SK-N-SH (cell line): ENCODE data around the gene COX4I1. TPM values are rescaled to one million over a fixed set of nuclear protein-coding genes. Genes with fewer than 3 reads are reported as not detected.
A peak's percentile ranks its signal among the peaks of the same experiment; 100 is the strongest.

Source experiments
- CTCF ChIA-PET: fragments of 300-600, 350-600 bp; formaldehyde crosslinking; extraction: SDS; loops from one replicate; lab custom pipeline; 2021; lab: Yijun Ruan, JAX
- POLR2A ChIA-PET: fragments of 350-600 bp; sonication (Branson Sonifier 250); formaldehyde crosslinking; extraction: SDS; loops from one replicate; lab custom pipeline; 2020; ENCODE audit warnings: antibody characterized with exemption, inconsistent platforms; lab: Yijun Ruan, JAX
- DNase-seq: peaks from one replicate; pipeline ENCODE4 v3.0.0; 2012
- H2AFZ ChIP-seq: fragments of 200-600 bp; sonication (generic); 2 replicates; pipeline ENCODE4 v1.8.1; 2016; ENCODE audit warnings: antibody characterized with exemption, mild to moderate bottlenecking, low read depth
- H3F3A ChIP-seq: fragments of 200-600 bp; sonication (generic); replicated peaks from 2 replicates; pipeline ENCODE3; 2016; ENCODE audit warnings: antibody characterized with exemption, mild to moderate bottlenecking; ENCODE audit not compliant: insufficient read depth
- H3K27ac ChIP-seq, 2 experiments: fragments of 200-500 bp in 1 of 2; fragments of 200-600 bp in 1 of 2; sonication (Bioruptor generic) in 1 of 2; sonication (generic), shearing (Covaris generic) in 1 of 2; 2 replicates each; pipeline versions ENCODE4 v1.5.1 to v1.6.1; 2014 to 2016; ENCODE audit warnings: low read depth in 2 of 2, inconsistent platforms in 1 of 2, low read length in 1 of 2, mild to moderate bottlenecking in 1 of 2, mixed read lengths in 1 of 2
- H3K27me3 ChIP-seq: fragments of 200-600 bp; sonication (generic), shearing (Covaris generic); 2 replicates; pipeline ENCODE4 v1.6.1; 2016; ENCODE audit warnings: mixed run types; ENCODE audit not compliant: insufficient read depth
- H3K36me3 ChIP-seq, 2 experiments: fragments of 200-500 bp in 1 of 2; fragments of 200-600 bp in 1 of 2; sonication (Bioruptor generic) in 1 of 2; sonication (generic) in 1 of 2; replicated peaks in 1 of 2; 2 replicates each; pipeline versions ENCODE3 to v1.5.1; 2014 to 2016; ENCODE audit warnings: low read length in 1 of 2, mild to moderate bottlenecking in 1 of 2; ENCODE audit not compliant: insufficient read depth in 2 of 2, control insufficient read depth in 1 of 2
- H3K4me1 ChIP-seq, 2 experiments: fragments of 200-500 bp in 1 of 2; fragments of 200-600 bp in 1 of 2; sonication (Bioruptor generic) in 1 of 2; sonication (generic), shearing (Covaris generic) in 1 of 2; 2 replicates each; pipeline versions ENCODE4 v1.5.1 to v1.6.1; 2014 to 2016; ENCODE audit warnings: low read depth in 1 of 2, low read length in 1 of 2, mixed run types in 1 of 2; ENCODE audit not compliant: insufficient read depth in 2 of 2, control insufficient read depth in 1 of 2
- H3K4me2 ChIP-seq: fragments of 200-600 bp; sonication (generic), shearing (Covaris generic); 2 replicates; pipeline ENCODE4 v1.6.1; 2017; ENCODE audit warnings: mixed run types
- H3K4me3 ChIP-seq, 2 experiments: fragments of 200-500 bp in 1 of 2; fragments of 200-600 bp in 1 of 2; sonication (Bioruptor generic) in 1 of 2; sonication (generic), shearing (Covaris generic) in 1 of 2; 2 replicates each; pipeline versions ENCODE4 v1.5.1 to v1.8.1; 2014 to 2016; ENCODE audit warnings: low read depth in 2 of 2, inconsistent platforms in 1 of 2, low read length in 1 of 2, mild to moderate bottlenecking in 1 of 2, mixed read lengths in 1 of 2, moderate library complexity in 1 of 2
- H3K79me2 ChIP-seq: fragments of 200-600 bp; sonication (generic); 2 replicates; pipeline ENCODE4 v1.8.1; 2017; ENCODE audit warnings: mild to moderate bottlenecking; ENCODE audit not compliant: insufficient read depth
- H3K9ac ChIP-seq: fragments of 200-600 bp; sonication (generic); 2 replicates; pipeline ENCODE4 v1.6.1; 2017; ENCODE audit warnings: mixed run types
- H3K9me2 ChIP-seq: fragments of 200-600 bp; sonication (generic); 2 replicates; pipeline ENCODE4 v1.6.1; 2017; ENCODE audit warnings: mixed run types
- H3K9me3 ChIP-seq: fragments of 200-600 bp; sonication (generic); 2 replicates; pipeline ENCODE4 v1.6.1; 2017; ENCODE audit warnings: mixed run types, mild to moderate bottlenecking, moderate library complexity
- H4K20me1 ChIP-seq: fragments of 200-600 bp; sonication (generic); 2 replicates; pipeline ENCODE4 v1.6.1; 2017; ENCODE audit warnings: mild to moderate bottlenecking, mixed run types; ENCODE audit not compliant: insufficient read depth
- ELF1 ChIP-seq: IDR thresholded peaks from 2 replicates; pipeline ENCODE4 v1.4.0; 2012
- FOSL2 ChIP-seq: IDR thresholded peaks from 2 replicates; pipeline ENCODE4 v1.4.0; 2012; ENCODE audit warnings: low read depth, mild to moderate bottlenecking, moderate library complexity, borderline replicate concordance
- GATA2 ChIP-seq: sonication (generic); formaldehyde crosslinking; IDR thresholded peaks from 2 replicates; pipeline ENCODE4 v1.5.0; 2020; ENCODE audit warnings: mild to moderate bottlenecking, missing genetic modification reagents
- JUND ChIP-seq: IDR thresholded peaks from 2 replicates; pipeline ENCODE4 v1.4.0; 2012
- NFIC ChIP-seq: IDR thresholded peaks from 2 replicates; pipeline ENCODE4 v1.4.0; 2012; ENCODE audit warnings: borderline replicate concordance
- NRF1 ChIP-seq: IDR thresholded peaks from 2 replicates; pipeline ENCODE4 v1.6.1; 2012; ENCODE audit warnings: low read depth, mild to moderate bottlenecking, low read length
- PBX3 ChIP-seq: IDR thresholded peaks from 2 replicates; pipeline ENCODE4; 2012
- RAD21 ChIP-seq: IDR thresholded peaks from 2 replicates; pipeline ENCODE4 v1.6.1; 2012; ENCODE audit warnings: mild to moderate bottlenecking, low read length
- RCOR1 ChIP-seq: fragments of 150-350 bp; IDR thresholded peaks from 2 replicates; pipeline ENCODE4 v1.6.1; 2017; ENCODE audit warnings: antibody characterized with exemption, low read length
- SIN3A ChIP-seq: IDR thresholded peaks from 2 replicates; pipeline ENCODE4 v1.6.1; 2012; ENCODE audit warnings: low read depth, mild to moderate bottlenecking, low read length, moderate library complexity, borderline replicate concordance
- TCF12 ChIP-seq: IDR thresholded peaks from 2 replicates; pipeline ENCODE4 v1.4.0; 2012
- WGBS: methylation state at CpG from one replicate; pipeline ENCODE4 v1.1.6; 2017; ENCODE audit warnings: low lambda C conversion rate; 5-methylcytosine and 5-hydroxymethylcytosine counted together
- polyA plus RNA-seq, 3 experiments: library from polyadenylated mRNA; depleted of rRNA; stranded (reverse); fragments of >200 nt; gene quantifications; 2 replicates each; pipeline ENCODE4 v1.2.3, GENCODE V29; 2012
- TF ChIP-seq, protein P1 (sequence below): fragments of 200-600 bp; sonication (generic); IDR thresholded peaks from 2 replicates; pipeline ENCODE4 v1.6.1; 2017; ENCODE audit warnings: antibody characterized with exemption, mild to moderate bottlenecking, moderate library complexity
- TF ChIP-seq, protein P2 (sequence below): IDR thresholded peaks from 2 replicates; pipeline ENCODE4 v1.4.0; 2012; ENCODE audit warnings: low read depth, borderline replicate concordance
- TF ChIP-seq, protein P3 (sequence below): IDR thresholded peaks from 2 replicates; pipeline ENCODE4 v1.6.1; 2012; ENCODE audit warnings: mild to moderate bottlenecking, low read depth, low read length, moderate library complexity

The COX4I1 gene
- polyA plus RNA-seq, 1 of the 3 experiments (the other 2 are of a cell fraction), result 1,294 TPM

GRCh38 chr16:85798901-85799496 lies 496 bp upstream of the COX4I1 start:
- no peaks in the 10 kb centered on the region for H3K27me3 ChIP-seq
- peaks cover 47 to 50% of the 10 kb centered on the region in 2 experiments for H3K36me3 ChIP-seq
- ChIA-PET CTCF (interaction anchor here (1.3 to 1.8 kb wide), 2 partner anchors 20 to 22 kb away, joined by 3 to 10 read pairs; no protein-coding TSS in a partner anchor), POLR2A (no interaction called here)
- peak overlapping the region; percentile 96 for H3K9ac ChIP-seq
- H3K4me1 ChIP-seq, result peaks cover 14 to 15% of the 10 kb centered on the region in 2 experiments; a peak in 2 of 4 replicates
- peak overlapping the region; percentile 98 for H3K4me2 ChIP-seq
- H3K9me3 ChIP-seq, result no peaks in the 10 kb centered on the region
- H3F3A ChIP-seq, result peaks cover 3% of the 10 kb centered on the region
- peak overlapping the region; percentile 66 to 69; a peak in 3 of 4 replicates for H3K27ac ChIP-seq
- H2AFZ ChIP-seq, result 0 out of 2 replicates have a peak overlapping the region, but pooled peaks have one; percentile 46
- peak overlapping the region; percentile 88 to 96 for H3K4me3 ChIP-seq
- peaks cover 96% of the 10 kb centered on the region for H3K79me2 ChIP-seq
- DNase-seq, result peak; percentile 84
- H4K20me1 ChIP-seq, result peaks cover 62% of the 10 kb centered on the region
- 0% methylated on average over 3 of the region's 51 CpGs for WGBS
- H3K9me2 ChIP-seq, result no peaks in the 10 kb centered on the region
- TF ChIP-seq PBX3 (no peak), FOSL2 (no peak)
- TF ChIP-seq, protein P1, sequence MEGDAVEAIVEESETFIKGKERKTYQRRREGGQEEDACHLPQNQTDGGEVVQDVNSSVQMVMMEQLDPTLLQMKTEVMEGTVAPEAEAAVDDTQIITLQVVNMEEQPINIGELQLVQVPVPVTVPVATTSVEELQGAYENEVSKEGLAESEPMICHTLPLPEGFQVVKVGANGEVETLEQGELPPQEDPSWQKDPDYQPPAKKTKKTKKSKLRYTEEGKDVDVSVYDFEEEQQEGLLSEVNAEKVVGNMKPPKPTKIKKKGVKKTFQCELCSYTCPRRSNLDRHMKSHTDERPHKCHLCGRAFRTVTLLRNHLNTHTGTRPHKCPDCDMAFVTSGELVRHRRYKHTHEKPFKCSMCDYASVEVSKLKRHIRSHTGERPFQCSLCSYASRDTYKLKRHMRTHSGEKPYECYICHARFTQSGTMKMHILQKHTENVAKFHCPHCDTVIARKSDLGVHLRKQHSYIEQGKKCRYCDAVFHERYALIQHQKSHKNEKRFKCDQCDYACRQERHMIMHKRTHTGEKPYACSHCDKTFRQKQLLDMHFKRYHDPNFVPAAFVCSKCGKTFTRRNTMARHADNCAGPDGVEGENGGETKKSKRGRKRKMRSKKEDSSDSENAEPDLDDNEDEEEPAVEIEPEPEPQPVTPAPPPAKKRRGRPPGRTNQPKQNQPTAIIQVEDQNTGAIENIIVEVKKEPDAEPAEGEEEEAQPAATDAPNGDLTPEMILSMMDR, result peak; percentile 15
- TF ChIP-seq, protein P2, sequence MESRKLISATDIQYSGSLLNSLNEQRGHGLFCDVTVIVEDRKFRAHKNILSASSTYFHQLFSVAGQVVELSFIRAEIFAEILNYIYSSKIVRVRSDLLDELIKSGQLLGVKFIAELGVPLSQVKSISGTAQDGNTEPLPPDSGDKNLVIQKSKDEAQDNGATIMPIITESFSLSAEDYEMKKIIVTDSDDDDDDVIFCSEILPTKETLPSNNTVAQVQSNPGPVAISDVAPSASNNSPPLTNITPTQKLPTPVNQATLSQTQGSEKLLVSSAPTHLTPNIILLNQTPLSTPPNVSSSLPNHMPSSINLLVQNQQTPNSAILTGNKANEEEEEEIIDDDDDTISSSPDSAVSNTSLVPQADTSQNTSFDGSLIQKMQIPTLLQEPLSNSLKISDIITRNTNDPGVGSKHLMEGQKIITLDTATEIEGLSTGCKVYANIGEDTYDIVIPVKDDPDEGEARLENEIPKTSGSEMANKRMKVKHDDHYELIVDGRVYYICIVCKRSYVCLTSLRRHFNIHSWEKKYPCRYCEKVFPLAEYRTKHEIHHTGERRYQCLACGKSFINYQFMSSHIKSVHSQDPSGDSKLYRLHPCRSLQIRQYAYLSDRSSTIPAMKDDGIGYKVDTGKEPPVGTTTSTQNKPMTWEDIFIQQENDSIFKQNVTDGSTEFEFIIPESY, result no peak

DNA sequence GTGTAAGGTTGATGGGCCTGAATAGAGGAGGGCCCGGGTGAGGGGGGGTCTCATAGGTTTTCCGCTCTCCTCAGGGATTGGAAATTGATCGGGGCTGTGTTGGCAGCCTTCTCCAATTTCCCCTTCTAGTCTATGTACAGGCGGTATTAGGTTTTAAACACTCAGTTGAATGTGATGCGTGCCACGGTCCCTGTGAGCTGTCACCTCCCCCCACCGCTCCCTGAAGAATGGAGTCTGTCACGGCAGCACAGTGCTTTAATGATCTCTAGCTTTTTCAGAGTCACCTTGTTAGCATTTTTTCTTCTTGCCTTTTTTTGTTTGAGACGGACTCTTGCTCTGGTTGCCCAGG lies 800 bp downstream of the COX4I1 start:
- CTCF ChIA-PET, result interaction anchor here (0.7 to 1.3 kb wide), 5 partner anchors 11 to 125 kb away, joined by 3 to 8 read pairs (median 3); no protein-coding TSS in a partner anchor
- no peaks in the 10 kb centered on the region for H3K27me3 ChIP-seq
- H3K27ac ChIP-seq, result peak overlapping the region; percentile 69 to 78; a peak in 2 of 4 replicates
- POLR2A ChIA-PET, result interaction anchor here (0.5 kb wide), 1 partner anchor 58 kb away, joined by 3 read pairs; no protein-coding TSS in a partner anchor
- H3K4me1 ChIP-seq, result peaks cover 14 to 15% of the 10 kb centered on the region in 2 experiments; a peak in 2 of 4 replicates
- peaks cover 53% of the 10 kb centered on the region for H4K20me1 ChIP-seq
- peak overlapping the region; percentile 98 for H3K4me2 ChIP-seq
- WGBS, result 18% methylated on average over 9 of the region's 9 CpGs
- peaks cover 3% of the 10 kb centered on the region for H3F3A ChIP-seq
- H3K4me3 ChIP-seq, result peak overlapping the region; percentile 88 to 96
- peaks cover 41 to 51% of the 10 kb centered on the region in 2 experiments for H3K36me3 ChIP-seq
- H3K9ac ChIP-seq, result peak overlapping the region; percentile 96
- TF ChIP-seq TCF12, result no peak
- TF ChIP-seq ELF1, result no peak
- TF ChIP-seq, protein P3, sequence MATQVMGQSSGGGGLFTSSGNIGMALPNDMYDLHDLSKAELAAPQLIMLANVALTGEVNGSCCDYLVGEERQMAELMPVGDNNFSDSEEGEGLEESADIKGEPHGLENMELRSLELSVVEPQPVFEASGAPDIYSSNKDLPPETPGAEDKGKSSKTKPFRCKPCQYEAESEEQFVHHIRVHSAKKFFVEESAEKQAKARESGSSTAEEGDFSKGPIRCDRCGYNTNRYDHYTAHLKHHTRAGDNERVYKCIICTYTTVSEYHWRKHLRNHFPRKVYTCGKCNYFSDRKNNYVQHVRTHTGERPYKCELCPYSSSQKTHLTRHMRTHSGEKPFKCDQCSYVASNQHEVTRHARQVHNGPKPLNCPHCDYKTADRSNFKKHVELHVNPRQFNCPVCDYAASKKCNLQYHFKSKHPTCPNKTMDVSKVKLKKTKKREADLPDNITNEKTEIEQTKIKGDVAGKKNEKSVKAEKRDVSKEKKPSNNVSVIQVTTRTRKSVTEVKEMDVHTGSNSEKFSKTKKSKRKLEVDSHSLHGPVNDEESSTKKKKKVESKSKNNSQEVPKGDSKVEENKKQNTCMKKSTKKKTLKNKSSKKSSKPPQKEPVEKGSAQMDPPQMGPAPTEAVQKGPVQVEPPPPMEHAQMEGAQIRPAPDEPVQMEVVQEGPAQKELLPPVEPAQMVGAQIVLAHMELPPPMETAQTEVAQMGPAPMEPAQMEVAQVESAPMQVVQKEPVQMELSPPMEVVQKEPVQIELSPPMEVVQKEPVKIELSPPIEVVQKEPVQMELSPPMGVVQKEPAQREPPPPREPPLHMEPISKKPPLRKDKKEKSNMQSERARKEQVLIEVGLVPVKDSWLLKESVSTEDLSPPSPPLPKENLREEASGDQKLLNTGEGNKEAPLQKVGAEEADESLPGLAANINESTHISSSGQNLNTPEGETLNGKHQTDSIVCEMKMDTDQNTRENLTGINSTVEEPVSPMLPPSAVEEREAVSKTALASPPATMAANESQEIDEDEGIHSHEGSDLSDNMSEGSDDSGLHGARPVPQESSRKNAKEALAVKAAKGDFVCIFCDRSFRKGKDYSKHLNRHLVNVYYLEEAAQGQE, result no peak
- TF ChIP-seq NFIC, result no peak
- no peak for TF ChIP-seq GATA2 (CRISPR knock-in tag)
- TF ChIP-seq SIN3A, result no peak
- no peak for TF ChIP-seq RCOR1
- no peak for TF ChIP-seq JUND
- no peak for TF ChIP-seq NRF1
- no peak for TF ChIP-seq RAD21
- H3K9me2 ChIP-seq, result no peaks in the 10 kb centered on the region
- no peak for DNase-seq
- peaks cover 83% of the 10 kb centered on the region for H3K79me2 ChIP-seq
- no peaks in the 10 kb centered on the region for H3K9me3 ChIP-seq
- H2AFZ ChIP-seq, result no peak overlapping the region
